Left ventricle myocardium inferior (tissue), 1 donor: ENCODE results near the gene CYP4F11. TPM values are rescaled to one million over a fixed set of nuclear protein-coding genes. Genes with fewer than 3 reads are reported as not detected.
A peak's percentile ranks its signal among the peaks of the same experiment; 100 is the strongest.

ENCODE experiments used
- DNase-seq: peaks from one replicate; pipeline ENCODE4 v3.0.0-alpha.2; 2020
- H3K27ac ChIP-seq: fragments of 200-600 bp; replicated peaks from 2 replicates; pipeline ENCODE4 v1.8.0; 2021
- H3K27me3 ChIP-seq: fragments of 200-600 bp; 2 replicates; pipeline ENCODE4 v1.8.0; 2021; ENCODE audit warnings: low read depth
- H3K36me3 ChIP-seq: fragments of 200-600 bp; 2 replicates; pipeline ENCODE4 v1.8.0; 2021
- H3K4me1 ChIP-seq: fragments of 200-600 bp; 2 replicates; pipeline ENCODE4 v1.8.0; 2021
- H3K4me3 ChIP-seq: fragments of 200-600 bp; 2 replicates; pipeline ENCODE4 v1.8.0; 2021; ENCODE audit warnings: mild to moderate bottlenecking, moderate library complexity
- H3K9me3 ChIP-seq: fragments of 200-600 bp; replicated peaks from 2 replicates; pipeline ENCODE4 v1.8.0; 2021
- intact Hi-C: fragments of 100-400 bp; cut with micrococcal nuclease; formaldehyde crosslinking; loops from one replicate; pipeline ENCODE4 v1.11.0; 2022
- long read RNA-seq: library from polyadenylated mRNA; unstranded; transcript quantifications from one replicate; pipeline ENCODE4 v2.0.0, GENCODE V29; 2021
- total RNA-seq: library from RNA; stranded (reverse); fragmentation: NEBNext Ultra II Directional; extraction: Animal tissue kit (Norgen Biotek cat#: 25700); gene quantifications from one replicate; pipeline ENCODE4 v1.2.1, GENCODE V29; 2021
- TF ChIP-seq, protein P1 (sequence below): fragments of 200-600 bp; IDR thresholded peaks from 2 replicates; pipeline ENCODE4 v1.8.0; 2021; ENCODE audit warnings: antibody characterized with exemption, mild to moderate bottlenecking, borderline replicate concordance
- donor health status: DM: no; HTN: yes; CAD: no; lungs with severe emphysema.

CYP4F11 gene, protein sequence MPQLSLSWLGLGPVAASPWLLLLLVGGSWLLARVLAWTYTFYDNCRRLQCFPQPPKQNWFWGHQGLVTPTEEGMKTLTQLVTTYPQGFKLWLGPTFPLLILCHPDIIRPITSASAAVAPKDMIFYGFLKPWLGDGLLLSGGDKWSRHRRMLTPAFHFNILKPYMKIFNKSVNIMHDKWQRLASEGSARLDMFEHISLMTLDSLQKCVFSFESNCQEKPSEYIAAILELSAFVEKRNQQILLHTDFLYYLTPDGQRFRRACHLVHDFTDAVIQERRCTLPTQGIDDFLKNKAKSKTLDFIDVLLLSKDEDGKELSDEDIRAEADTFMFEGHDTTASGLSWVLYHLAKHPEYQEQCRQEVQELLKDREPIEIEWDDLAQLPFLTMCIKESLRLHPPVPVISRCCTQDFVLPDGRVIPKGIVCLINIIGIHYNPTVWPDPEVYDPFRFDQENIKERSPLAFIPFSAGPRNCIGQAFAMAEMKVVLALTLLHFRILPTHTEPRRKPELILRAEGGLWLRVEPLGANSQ
- 0.82 TPM for total RNA-seq
- long read RNA-seq, partial matches to known transcripts = 1 of 1 reads
- long read RNA-seq, other reads (novel, unspliced or antisense) = 0 of 1 reads

DNA sequence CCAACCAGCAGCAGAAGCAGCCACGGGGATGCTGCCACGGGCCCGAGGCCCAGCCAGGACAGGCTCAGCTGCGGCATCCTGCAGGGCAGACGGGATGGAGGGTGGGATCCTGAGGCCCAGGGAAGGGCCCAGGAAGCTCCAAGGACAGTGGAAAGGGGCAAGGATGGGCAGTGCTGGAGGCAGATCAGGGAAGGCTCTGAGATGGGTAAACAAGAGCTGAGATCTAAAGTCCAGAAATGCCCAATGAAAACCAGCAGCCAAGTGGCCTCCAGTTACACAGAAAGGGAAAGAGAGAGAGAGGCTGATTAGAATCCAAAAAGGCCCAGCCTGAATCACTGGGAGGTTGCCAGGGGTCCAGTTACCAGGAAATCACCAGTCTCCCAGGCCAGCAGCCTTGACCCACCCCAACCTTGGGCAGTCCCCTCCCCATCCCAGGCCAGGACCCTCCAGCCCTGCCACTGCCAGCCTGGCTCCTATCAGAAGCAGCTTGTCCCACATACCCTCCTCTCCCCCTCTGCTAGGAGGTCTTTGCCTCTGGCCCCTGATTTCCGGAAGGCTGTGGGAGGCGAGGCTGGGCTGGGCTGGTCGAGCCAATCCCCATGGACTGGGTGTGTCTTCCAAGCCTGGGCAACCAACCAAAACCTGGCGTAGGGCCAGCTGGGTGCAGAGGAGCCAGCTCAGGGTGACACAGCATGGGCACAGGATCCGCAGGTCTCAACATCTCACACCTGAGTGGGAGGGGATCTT is at the start of gene CYP4F11:
Gene CYP4F11 (minus strand): TSS at position 198 of the 747 bp plus-strand sequence. CDS start 121 bp downstream, at position 77.
- Histone ChIP-seq H3K4me3 (peak within 1 kb of the TSS; percentile 11), H3K27ac (peak within 1 kb of the TSS; percentile 30), H3K9me3 (peaks cover 5% of the 10 kb centered on the region), H3K36me3 (no peaks in the 10 kb centered on the region), H3K27me3 (peaks cover 12% of the 10 kb centered on the region), H3K4me1 (peaks cover 13% of the 10 kb centered on the region)
- TF ChIP-seq, protein P1, sequence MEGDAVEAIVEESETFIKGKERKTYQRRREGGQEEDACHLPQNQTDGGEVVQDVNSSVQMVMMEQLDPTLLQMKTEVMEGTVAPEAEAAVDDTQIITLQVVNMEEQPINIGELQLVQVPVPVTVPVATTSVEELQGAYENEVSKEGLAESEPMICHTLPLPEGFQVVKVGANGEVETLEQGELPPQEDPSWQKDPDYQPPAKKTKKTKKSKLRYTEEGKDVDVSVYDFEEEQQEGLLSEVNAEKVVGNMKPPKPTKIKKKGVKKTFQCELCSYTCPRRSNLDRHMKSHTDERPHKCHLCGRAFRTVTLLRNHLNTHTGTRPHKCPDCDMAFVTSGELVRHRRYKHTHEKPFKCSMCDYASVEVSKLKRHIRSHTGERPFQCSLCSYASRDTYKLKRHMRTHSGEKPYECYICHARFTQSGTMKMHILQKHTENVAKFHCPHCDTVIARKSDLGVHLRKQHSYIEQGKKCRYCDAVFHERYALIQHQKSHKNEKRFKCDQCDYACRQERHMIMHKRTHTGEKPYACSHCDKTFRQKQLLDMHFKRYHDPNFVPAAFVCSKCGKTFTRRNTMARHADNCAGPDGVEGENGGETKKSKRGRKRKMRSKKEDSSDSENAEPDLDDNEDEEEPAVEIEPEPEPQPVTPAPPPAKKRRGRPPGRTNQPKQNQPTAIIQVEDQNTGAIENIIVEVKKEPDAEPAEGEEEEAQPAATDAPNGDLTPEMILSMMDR = no peak
- DNase-seq = peak; percentile 73
- intact Hi-C loops = no loop called here

DNA sequence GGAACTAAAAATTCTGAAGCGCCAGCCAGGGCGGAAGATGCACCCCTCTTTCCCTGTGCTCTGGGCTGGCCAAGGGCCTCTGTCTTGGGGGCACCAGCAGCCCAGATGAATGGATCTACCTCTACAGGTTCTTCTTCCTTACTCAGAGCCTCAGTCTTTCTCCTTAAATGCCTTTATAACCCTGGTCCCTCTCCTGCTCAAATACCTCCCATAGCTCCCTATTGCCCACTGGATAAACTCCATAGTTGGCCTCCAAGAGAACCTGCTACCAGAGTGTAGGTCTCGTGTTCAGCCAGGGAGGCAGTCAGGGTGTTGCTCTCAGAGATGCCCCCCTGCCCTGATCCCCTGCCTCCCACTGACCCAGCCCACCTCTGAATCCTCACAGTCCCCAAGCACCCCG is 45.0 kb upstream of the CYP4F11 start:
- Histone ChIP-seq H3K4me1 (no peaks in the 10 kb centered on the region), H3K27ac (no peak overlapping the region), H3K27me3 (peaks cover 61% of the 10 kb centered on the region), H3K4me3 (no peak overlapping the region), H3K9me3 (peaks cover 30% of the 10 kb centered on the region), H3K36me3 (no peaks in the 10 kb centered on the region)
- TF ChIP-seq, protein P1 = no peak
- intact Hi-C loops = no loop called here
- no peak for DNase-seq

DNA sequence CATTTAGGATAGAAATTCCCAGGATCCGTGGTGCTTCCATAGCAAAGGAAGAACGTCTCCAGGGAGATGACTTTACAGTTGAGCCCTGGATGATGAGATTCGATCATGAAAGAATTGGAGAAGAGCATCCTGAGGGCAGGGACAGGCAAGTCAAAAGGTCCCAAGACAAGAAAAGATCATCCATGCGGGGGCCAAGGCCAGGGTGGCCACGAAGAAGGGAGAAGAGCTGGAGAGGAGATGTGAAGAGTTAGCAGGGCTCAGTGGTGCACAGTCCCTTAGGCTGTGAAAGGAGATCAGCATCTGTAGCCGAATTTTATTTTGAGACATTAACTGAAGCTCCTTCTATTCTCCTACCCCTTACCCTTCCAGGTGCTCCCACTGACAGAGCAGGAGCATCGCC is 43.4 kb upstream of the CYP4F11 start:
- Histone ChIP-seq H3K27ac (no peak overlapping the region), H3K27me3 (peaks cover 65% of the 10 kb centered on the region), H3K9me3 (peaks cover 19% of the 10 kb centered on the region), H3K4me1 (no peaks in the 10 kb centered on the region), H3K36me3 (no peaks in the 10 kb centered on the region), H3K4me3 (no peak overlapping the region)
- intact Hi-C loops = no loop called here
- TF ChIP-seq, protein P1 = no peak
- no peak for DNase-seq

DNA sequence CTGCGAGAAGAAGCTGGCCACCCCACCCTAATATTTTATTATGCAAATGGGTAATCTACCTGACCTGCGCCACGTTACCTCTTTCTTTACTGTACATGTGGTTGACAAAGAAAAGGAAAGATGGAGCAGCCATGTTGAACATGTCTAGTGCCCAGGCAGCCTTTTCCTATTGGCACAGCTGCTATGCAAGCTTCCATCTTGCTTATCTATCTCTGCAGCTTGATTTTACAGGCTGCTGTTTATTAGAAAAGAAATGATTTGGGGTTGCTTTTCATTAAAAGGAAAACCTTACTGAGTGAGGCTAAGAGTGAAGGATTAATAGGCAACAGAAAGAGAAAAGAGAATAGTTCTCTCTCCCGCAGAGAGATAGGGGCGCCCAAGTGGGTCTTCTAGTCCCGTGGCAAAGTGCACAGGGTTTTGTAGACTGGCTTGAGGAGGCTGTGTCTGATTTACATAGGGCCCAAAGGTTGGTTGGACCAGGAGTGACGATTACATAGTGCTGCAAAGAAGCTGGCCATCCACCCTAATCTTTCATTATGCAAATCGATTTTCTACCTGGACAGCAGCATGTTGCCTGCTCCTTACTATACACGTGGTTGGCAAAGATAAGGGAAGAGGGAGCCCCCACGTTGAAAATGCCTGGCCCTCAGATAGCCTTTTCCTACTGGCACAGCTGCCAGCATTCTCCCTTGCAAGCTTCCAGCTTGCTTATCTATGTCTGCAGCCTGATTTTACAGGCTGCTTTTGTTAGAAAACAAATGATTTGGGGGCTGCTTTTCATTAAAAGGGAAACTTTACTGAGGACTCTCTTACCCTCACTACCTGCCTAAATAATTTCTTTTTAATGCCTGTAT is 42.7 kb upstream of the CYP4F11 start:
- peaks cover 59% of the 10 kb centered on the region for H3K27me3 ChIP-seq

More for the DNA sequence above, 42.7 kb upstream of the CYP4F11 start:
- no peak for DNase-seq
- TF ChIP-seq, protein P1 = no peak
- no peak overlapping the region for H3K27ac ChIP-seq
- H3K4me1 ChIP-seq = no peaks in the 10 kb centered on the region
- H3K36me3 ChIP-seq = no peaks in the 10 kb centered on the region
- intact Hi-C loops = no loop called here
- peaks cover 13% of the 10 kb centered on the region for H3K9me3 ChIP-seq
- no peak overlapping the region for H3K4me3 ChIP-seq
